Esophagus muscularis mucosa (tissue), 4 donors: ENCODE data around the gene P2RY13.

Experiments used
- EP300 ChIP-seq: sonication (generic); formaldehyde crosslinking; IDR thresholded peaks from one replicate; pipeline ENCODE4 v1.6.1; 2017; ENCODE audit warnings: antibody characterized with exemption
- POLR2A ChIP-seq: fragments of 450-650 bp; IDR thresholded peaks from one replicate; pipeline ENCODE4 v1.6.1; 2017; ENCODE audit warnings: antibody characterized with exemption, moderate library complexity, mild to moderate bottlenecking, low read depth
- POLR2AphosphoS5 ChIP-seq, 2 donors: sonication (generic); formaldehyde crosslinking; IDR thresholded peaks; one replicate each; pipeline ENCODE4 v1.6.1; 2017; ENCODE audit warnings: antibody characterized with exemption in 2 of 2
- TF ChIP-seq, protein P1 (sequence below), 3 experiments: fragments of 200-600 bp in 2 of 3; fragments of 450-650 bp in 1 of 3; sonication (generic) in 2 of 3; IDR thresholded peaks; one replicate each; pipeline ENCODE4 v1.5.1; 2017 to 2019; ENCODE audit warnings: antibody characterized with exemption in 3 of 3, mild to moderate bottlenecking in 2 of 3, moderate library complexity in 1 of 3

DNA sequence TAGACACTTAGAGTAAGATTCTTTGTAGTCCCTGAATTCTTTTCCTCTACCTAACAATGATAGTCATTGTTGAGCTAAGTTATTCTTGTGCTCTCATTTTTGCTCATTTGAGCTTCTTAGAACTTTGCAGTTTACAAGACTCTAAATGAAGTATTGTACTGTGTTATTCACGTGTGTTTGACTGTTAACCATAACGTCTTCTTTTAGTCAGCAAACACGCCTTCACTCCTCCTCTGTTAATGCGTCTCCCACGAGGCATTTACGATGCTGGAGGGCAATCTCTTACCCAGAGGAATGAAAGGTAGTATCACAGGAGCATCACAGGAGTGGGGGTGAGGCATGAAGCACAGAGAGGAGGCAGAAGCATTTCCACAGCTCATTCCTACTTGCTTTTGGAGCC lies 36.2 kb downstream of the P2RY13 start:
- TF ChIP-seq, protein P1, sequence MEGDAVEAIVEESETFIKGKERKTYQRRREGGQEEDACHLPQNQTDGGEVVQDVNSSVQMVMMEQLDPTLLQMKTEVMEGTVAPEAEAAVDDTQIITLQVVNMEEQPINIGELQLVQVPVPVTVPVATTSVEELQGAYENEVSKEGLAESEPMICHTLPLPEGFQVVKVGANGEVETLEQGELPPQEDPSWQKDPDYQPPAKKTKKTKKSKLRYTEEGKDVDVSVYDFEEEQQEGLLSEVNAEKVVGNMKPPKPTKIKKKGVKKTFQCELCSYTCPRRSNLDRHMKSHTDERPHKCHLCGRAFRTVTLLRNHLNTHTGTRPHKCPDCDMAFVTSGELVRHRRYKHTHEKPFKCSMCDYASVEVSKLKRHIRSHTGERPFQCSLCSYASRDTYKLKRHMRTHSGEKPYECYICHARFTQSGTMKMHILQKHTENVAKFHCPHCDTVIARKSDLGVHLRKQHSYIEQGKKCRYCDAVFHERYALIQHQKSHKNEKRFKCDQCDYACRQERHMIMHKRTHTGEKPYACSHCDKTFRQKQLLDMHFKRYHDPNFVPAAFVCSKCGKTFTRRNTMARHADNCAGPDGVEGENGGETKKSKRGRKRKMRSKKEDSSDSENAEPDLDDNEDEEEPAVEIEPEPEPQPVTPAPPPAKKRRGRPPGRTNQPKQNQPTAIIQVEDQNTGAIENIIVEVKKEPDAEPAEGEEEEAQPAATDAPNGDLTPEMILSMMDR (IDR thresholded peaks at IDR 0.05) = no peak
- TF ChIP-seq POLR2AphosphoS5 (IDR thresholded peaks at IDR 0.05) (no peak), POLR2A (no peak), EP300 (no peak)
